H1 (cell line): ENCODE measurements around the gene C22orf39. TPM values are rescaled to one million over a fixed set of nuclear protein-coding genes. Genes with fewer than 3 reads are reported as not detected.

Experiments used
- CTCF ChIA-PET: fragments of 300-600 bp; sonication (Branson Sonifier 250); formaldehyde crosslinking; loops from one replicate; lab custom pipeline; 2021; ENCODE audit not compliant: partially characterized antibody; lab: Charles Lee
- POLR2A ChIA-PET: fragments of 300-600 bp; sonication (Branson Sonifier 250); formaldehyde crosslinking; loops from one replicate; lab custom pipeline; 2021; ENCODE audit warnings: inconsistent platforms; ENCODE audit not compliant: partially characterized antibody; lab: Charles Lee
- DNase-seq, 2 experiments: peaks; one replicate each; pipeline versions ENCODE4 v3.0.0 to v3.0.0-alpha.2; 2010 to 2022; ENCODE audit warnings: low spot score in 2 of 2, low read depth in 1 of 2, mixed read lengths in 1 of 2
- FAIRE-seq: peaks from 2 replicates; lab custom pipeline; 2011; peaks lifted over from hg19 to GRCh38; lab: Jason Lieb, UNC
- H2AFZ ChIP-seq: 2 replicates; pipeline ENCODE4 v1.8.1; 2012; ENCODE audit warnings: low read length, inconsistent platforms
- H2AK5ac ChIP-seq: 2 replicates; pipeline ENCODE4 v1.6.1; 2013; ENCODE audit warnings: low read depth, low read length
- H2BK120ac ChIP-seq: replicated peaks from 2 replicates; pipeline ENCODE3; 2013; ENCODE audit warnings: low read depth, low read length, inconsistent platforms
- H2BK12ac ChIP-seq: 2 replicates; pipeline ENCODE4 v1.6.1; 2013; ENCODE audit warnings: low read depth, low read length
- H2BK15ac ChIP-seq: 2 replicates; pipeline ENCODE4 v1.6.1; 2013; ENCODE audit warnings: low read length
- H2BK20ac ChIP-seq: 2 replicates; pipeline ENCODE4 v1.6.1; 2013; ENCODE audit warnings: low read length
- H2BK5ac ChIP-seq: 2 replicates; pipeline ENCODE4 v1.6.1; 2013; ENCODE audit warnings: low read depth, low read length
- H3K14ac ChIP-seq: 2 replicates; pipeline ENCODE4 v1.6.1; 2013; ENCODE audit warnings: inconsistent platforms; ENCODE audit not compliant: insufficient read length
- H3K18ac ChIP-seq: 2 replicates; pipeline ENCODE4 v1.6.1; 2013; ENCODE audit warnings: low read length; ENCODE audit errors: extremely low read depth
- H3K23ac ChIP-seq: 2 replicates; pipeline ENCODE4 v1.6.1; 2013; ENCODE audit warnings: inconsistent platforms; ENCODE audit not compliant: insufficient read length
- H3K23me2 ChIP-seq: 2 replicates; pipeline ENCODE4 v1.6.1; 2013; ENCODE audit warnings: low read depth, low read length
- H3K27ac ChIP-seq: 2 replicates; pipeline ENCODE4 v1.6.1; 2011; ENCODE audit warnings: low read depth, low read length, inconsistent platforms
- H3K27me3 ChIP-seq, 4 experiments: replicated peaks in 1 of 4; 1 replicate in 1 of 4; 2 replicates in 3 of 4; pipeline versions ENCODE4 v1.6.1 to v1.8.1; 2011 to 2013; ENCODE audit warnings: low read length in 3 of 4, mild to moderate bottlenecking in 3 of 4, inconsistent platforms in 2 of 4, mixed read lengths in 2 of 4, moderate library complexity in 1 of 4; ENCODE audit not compliant: control insufficient read depth in 3 of 4, insufficient read depth in 3 of 4; ENCODE audit errors: extremely low read depth in 1 of 4
- H3K36me3 ChIP-seq, 4 experiments: 2 replicates each; pipeline versions ENCODE4 v1.6.1 to v1.8.1; 2011 to 2013; ENCODE audit warnings: mild to moderate bottlenecking in 4 of 4, low read length in 3 of 4, moderate library complexity in 2 of 4, control low read depth in 1 of 4, inconsistent platforms in 1 of 4; ENCODE audit not compliant: insufficient read depth in 4 of 4, control insufficient read depth in 2 of 4
- H3K4ac ChIP-seq: replicated peaks from 2 replicates; pipeline ENCODE3; 2013; ENCODE audit warnings: low read length, low read depth, mixed read lengths, inconsistent platforms; ENCODE audit not compliant: insufficient read length
- H3K4me1 ChIP-seq, 4 experiments: replicated peaks in 1 of 4; 1 replicate in 1 of 4; 2 replicates in 3 of 4; pipeline versions ENCODE4 v1.6.1 to v1.8.1; 2011 to 2013; ENCODE audit warnings: low read length in 3 of 4, inconsistent platforms in 2 of 4, mixed read lengths in 1 of 4; ENCODE audit not compliant: insufficient read depth in 4 of 4, control insufficient read depth in 3 of 4
- H3K4me2 ChIP-seq, 2 experiments: 2 replicates each; pipeline versions ENCODE4 v1.6.1 to v1.8.1; 2011 to 2013; ENCODE audit warnings: low read depth in 2 of 2, low read length in 2 of 2, control low read depth in 1 of 2, inconsistent platforms in 1 of 2, mild to moderate bottlenecking in 1 of 2; ENCODE audit not compliant: insufficient read depth in 1 of 2
- H3K4me3 ChIP-seq, 4 experiments: fragments of 200-600, 300-600 bp in 1 of 4; sonication (generic), shearing (Covaris generic), sonication (Bioruptor Twin) in 1 of 4; 2 replicates each; pipeline versions ENCODE4 v1.5.1 to v1.8.1; 2011 to 2016; ENCODE audit warnings: low read length in 4 of 4, low read depth in 3 of 4, control low read depth in 2 of 4, inconsistent platforms in 2 of 4, mild to moderate bottlenecking in 2 of 4, mixed read lengths in 1 of 4, moderate library complexity in 1 of 4; ENCODE audit not compliant: insufficient read depth in 2 of 4; ENCODE audit errors: extremely low read depth in 1 of 4
- H3K56ac ChIP-seq: replicated peaks from 2 replicates; pipeline ENCODE3; 2013; ENCODE audit warnings: low read depth, mild to moderate bottlenecking, mixed read lengths, low read length, inconsistent platforms; ENCODE audit not compliant: insufficient read length
- H3K79me1 ChIP-seq: 2 replicates; pipeline ENCODE4 v1.6.1; 2013; ENCODE audit warnings: low read depth, low read length, control low read depth
- H3K79me2 ChIP-seq, 2 experiments: 2 replicates each; pipeline versions ENCODE4 v1.6.1 to v1.8.1; 2012 to 2013; ENCODE audit warnings: low read length in 2 of 2, mild to moderate bottlenecking in 2 of 2, inconsistent platforms in 1 of 2; ENCODE audit not compliant: insufficient read depth in 2 of 2, control insufficient read depth in 1 of 2
- H3K9ac ChIP-seq, 4 experiments: replicated peaks in 1 of 4; 1 replicate in 1 of 4; 2 replicates in 3 of 4; pipeline versions ENCODE4 v1.6.1 to v1.8.1; 2011 to 2013; ENCODE audit warnings: low read depth in 3 of 4, low read length in 3 of 4, control low read depth in 2 of 4, mild to moderate bottlenecking in 2 of 4, moderate library complexity in 2 of 4, inconsistent platforms in 1 of 4; ENCODE audit errors: extremely low read depth in 1 of 4
- H3K9me3 ChIP-seq, 2 experiments: 2 replicates each; pipeline versions ENCODE4 v1.6.1 to v1.8.1; 2012 to 2013; ENCODE audit warnings: mild to moderate bottlenecking in 2 of 2, moderate library complexity in 2 of 2, control low read depth in 1 of 2, inconsistent platforms in 1 of 2, low read depth in 1 of 2, low read length in 1 of 2, mixed read lengths in 1 of 2; ENCODE audit not compliant: insufficient read depth in 2 of 2
- H4K20me1 ChIP-seq, 2 experiments: replicated peaks in 1 of 2; 2 replicates each; pipeline versions ENCODE3 to v1.8.1; 2011 to 2013; ENCODE audit warnings: inconsistent platforms in 2 of 2, low read length in 2 of 2, mild to moderate bottlenecking in 1 of 2; ENCODE audit not compliant: insufficient read depth in 2 of 2, control insufficient read depth in 1 of 2
- H4K5ac ChIP-seq: 2 replicates; pipeline ENCODE4 v1.6.1; 2013; ENCODE audit warnings: low read length, low read depth, mixed read lengths, inconsistent platforms; ENCODE audit not compliant: insufficient read length
- H4K8ac ChIP-seq: 2 replicates; pipeline ENCODE4 v1.8.0; 2013; ENCODE audit warnings: mild to moderate bottlenecking, moderate library complexity, low read length, inconsistent platforms; ENCODE audit not compliant: insufficient read depth; ENCODE audit errors: extremely low read depth
- H4K91ac ChIP-seq: replicated peaks from 2 replicates; pipeline ENCODE3; 2013; ENCODE audit warnings: low read length, mixed read lengths, inconsistent platforms; ENCODE audit not compliant: insufficient read length
- NANOG ChIP-seq: IDR thresholded peaks from 2 replicates; pipeline ENCODE4 v1.6.1; 2011; ENCODE audit warnings: low read length, low read depth, mild to moderate bottlenecking, inconsistent platforms; ENCODE audit not compliant: insufficient read depth, poor library complexity, severe bottlenecking
- WGBS, 2 experiments: shearing (Covaris generic) in 1 of 2; methylation state at CpG; one replicate each; pipeline versions ENCODE4 v1.1.6 to v1.1.7; 2013 to 2015; ENCODE audit warnings: low lambda C conversion rate in 2 of 2, mixed read lengths in 2 of 2, inconsistent platforms in 1 of 2, low coverage in 1 of 2, missing lambda C conversion rate in 1 of 2; ENCODE audit not compliant: insufficient replicate concordance in 2 of 2, insufficient coverage in 1 of 2, insufficient read length in 1 of 2; ENCODE audit errors: extremely low coverage in 1 of 2, missing lambda C conversion rate in 1 of 2; 5-methylcytosine and 5-hydroxymethylcytosine counted together
- polyA plus RNA-seq, 7 experiments: library from polyadenylated mRNA; depleted of rRNA in 3 of 7; stranded (reverse) in 5 of 7; unstranded in 2 of 7; fragments of >200 nt in 5 of 7; fragments of 200-250 nt in 2 of 7; gene quantifications; 1 replicate in 5 of 7; 2 replicates in 1 of 7; 4 replicates in 1 of 7; pipeline versions ENCODE4 v1.2.1 to v1.2.3, GENCODE V29; 2011 to 2013; ENCODE audit warnings: missing spikeins in 2 of 7, mixed read lengths in 2 of 7
- total RNA-seq: library from RNA; stranded (reverse); fragmentation: NEBNext Ultra II Directional; extraction: Animal tissue kit (Norgen Biotek cat#: 25700); gene quantifications from 2 replicates; pipeline ENCODE4 v1.2.1, GENCODE V29; 2021

The C22orf39 gene
- total and polyA plus RNA-seq, 2 of the 8 experiments (the other 6 are each of a cell fraction or from before 2014, with no cell fraction given): 22.7 to 27.7 TPM

GRCh38 chr22:19434401-19434800 is 13.1 kb downstream of the C22orf39 start:
- no peak overlapping the region for H4K91ac ChIP-seq
- no peak overlapping the region for H3K9ac ChIP-seq
- no peak for TF ChIP-seq NANOG
- peaks cover 11% of the 10 kb centered on the region for H3K23me2 ChIP-seq
- H3K4me1 ChIP-seq: peaks cover 0 to 9% (median 4%) of the 10 kb centered on the region in 4 experiments; a peak in 5 of 7 replicates
- peaks cover 3 to 11% (median 9%) of the 10 kb centered on the region in 4 experiments; a peak in 5 of 8 replicates for H3K36me3 ChIP-seq
- no peak overlapping the region for H2BK5ac ChIP-seq
- H2BK20ac ChIP-seq: no peak overlapping the region
- POLR2A ChIA-PET: interaction anchor here (2.3 to 7.9 kb wide), 4 partner anchors 12 to 45 kb away, joined by 6 to 127 read pairs (median 36); partner anchors contain the start of genes C22orf39, CDC45 and UFD1
- H2AFZ ChIP-seq: no peak overlapping the region
- peaks cover 6 to 12% of the 10 kb centered on the region in 2 experiments for H4K20me1 ChIP-seq
- no peak overlapping the region for H4K8ac ChIP-seq
- H3K27me3 ChIP-seq: no peaks in the 10 kb centered on the region
- no peak overlapping the region for H2BK15ac ChIP-seq
- 97% methylated on average over 7 of the region's 7 CpGs; no CpG with 5 or more reads in 1 of the 2 experiments for WGBS, 2 experiments
- H3K23ac ChIP-seq: no peak overlapping the region
- H2BK12ac ChIP-seq: no peak overlapping the region
- no peak overlapping the region for H3K27ac ChIP-seq
- no peak overlapping the region for H3K56ac ChIP-seq
- DNase-seq (no peak), FAIRE-seq (no peak)
- peaks cover 12 to 18% of the 10 kb centered on the region in 2 experiments for H3K79me2 ChIP-seq
- no peak overlapping the region for H3K4ac ChIP-seq
- H3K18ac ChIP-seq: no peak overlapping the region
- no peak overlapping the region for H2BK120ac ChIP-seq
- no peak overlapping the region for H3K4me2 ChIP-seq
- H4K5ac ChIP-seq: no peak overlapping the region
- H3K79me1 ChIP-seq: no peaks in the 10 kb centered on the region; the same call in 1 of the 2 replicates
- H3K9me3 ChIP-seq: no peaks in the 10 kb centered on the region
- H3K4me3 ChIP-seq: no peak overlapping the region
- H2AK5ac ChIP-seq: no peak overlapping the region
- no peak overlapping the region for H3K14ac ChIP-seq
- CTCF ChIA-PET: no interaction called here
